HG02973 (cell line): Measurements from ENCODE around the gene C1QTNF6.

Experiments
- ATAC-seq: cut with Tn5 transposase; IDR thresholded peaks from one replicate; pipeline ENCODE4 v1.9.1; 2021; ENCODE audit warnings: moderate library complexity; ENCODE audit not compliant: unreplicated experiment

C1QTNF6 gene

GRCh38 chr22:37224757-37225420 is 36.8 kb upstream of the C1QTNF6 start:
- no peak for ATAC-seq

- ATAC-seq, result no peak
Observed at GRCh38 chr22:37223965-37224551, 36.0 kb upstream of the C1QTNF6 start.

GRCh38 chr22:37222440-37222971 is 34.5 kb upstream of the C1QTNF6 start:
- no peak for ATAC-seq

- ATAC-seq, result no peak
Observed at GRCh38 chr22:37221424-37222333, 33.6 kb upstream of the C1QTNF6 start.

- no peak for ATAC-seq
Observed at GRCh38 chr22:37220543-37220981, 32.5 kb upstream of the C1QTNF6 start.

GRCh38 chr22:37219533-37219932 is 31.5 kb upstream of the C1QTNF6 start:
- no peak for ATAC-seq

GRCh38 chr22:37218771-37219411 is 30.8 kb upstream of the C1QTNF6 start:
- peak; percentile 76 for ATAC-seq

- no peak for ATAC-seq
Observed at GRCh38 chr22:37218399-37218770, 30.3 kb upstream of the C1QTNF6 start.

- no peak for ATAC-seq
Observed at GRCh38 chr22:37215890-37216289, 27.8 kb upstream of the C1QTNF6 start.

GRCh38 chr22:37214731-37215030 is 26.6 kb upstream of the C1QTNF6 start:
- ATAC-seq, result no peak

GRCh38 chr22:37213941-37214730 is 26.1 kb upstream of the C1QTNF6 start:
- ATAC-seq, result no peak

GRCh38 chr22:37213218-37213855 is 25.3 kb upstream of the C1QTNF6 start:
- no peak for ATAC-seq

- ATAC-seq, result no peak
Observed at GRCh38 chr22:37212174-37212906, 24.3 kb upstream of the C1QTNF6 start, which contains the start of gene SSTR3. Gene SSTR3, minus strand, starts transcription at chr22:37212477. Its CDS starts 4,674 bp downstream, at chr22:37207803.

GRCh38 chr22:37211866-37212173 is 23.8 kb upstream of the C1QTNF6 start:
- ATAC-seq, result no peak

GRCh38 chr22:37211075-37211865 is 23.2 kb upstream of the C1QTNF6 start:
- ATAC-seq, result no peak

GRCh38 chr22:37210041-37210803 is 22.2 kb upstream of the C1QTNF6 start:
- ATAC-seq, result no peak

GRCh38 chr22:37209140-37209845 is 21.2 kb upstream of the C1QTNF6 start:
- ATAC-seq, result no peak
